GM13976 (cell line): ENCODE results near the gene TAP2.

ENCODE experiments used
- DNase-seq: peaks from one replicate; pipeline ENCODE4 v3.0.0; 2012; ENCODE audit warnings: low spot score
- in situ Hi-C: fragments of 300-500 bp; cut with MboI; formaldehyde crosslinking; loops from one replicate; pipeline ENCODE4 v1.12.0; 2022; ENCODE audit warnings: low sequenced_read_pairs, mixed read lengths, inconsistent platforms; ENCODE audit not compliant: unreplicated experiment
- TF ChIP-seq, protein P1 (sequence below): IDR thresholded peaks from 2 replicates; pipeline ENCODE4 v1.5.1; 2012; ENCODE audit warnings: borderline replicate concordance, mild to moderate bottlenecking; ENCODE audit not compliant: insufficient read depth; ENCODE audit errors: extremely low read depth, missing control alignments, control extremely low read depth

The TAP2 gene

GRCh38 chr6:32833664-32834063 lies 4.9 kb downstream of the TAP2 start:
- TF ChIP-seq, protein P1, sequence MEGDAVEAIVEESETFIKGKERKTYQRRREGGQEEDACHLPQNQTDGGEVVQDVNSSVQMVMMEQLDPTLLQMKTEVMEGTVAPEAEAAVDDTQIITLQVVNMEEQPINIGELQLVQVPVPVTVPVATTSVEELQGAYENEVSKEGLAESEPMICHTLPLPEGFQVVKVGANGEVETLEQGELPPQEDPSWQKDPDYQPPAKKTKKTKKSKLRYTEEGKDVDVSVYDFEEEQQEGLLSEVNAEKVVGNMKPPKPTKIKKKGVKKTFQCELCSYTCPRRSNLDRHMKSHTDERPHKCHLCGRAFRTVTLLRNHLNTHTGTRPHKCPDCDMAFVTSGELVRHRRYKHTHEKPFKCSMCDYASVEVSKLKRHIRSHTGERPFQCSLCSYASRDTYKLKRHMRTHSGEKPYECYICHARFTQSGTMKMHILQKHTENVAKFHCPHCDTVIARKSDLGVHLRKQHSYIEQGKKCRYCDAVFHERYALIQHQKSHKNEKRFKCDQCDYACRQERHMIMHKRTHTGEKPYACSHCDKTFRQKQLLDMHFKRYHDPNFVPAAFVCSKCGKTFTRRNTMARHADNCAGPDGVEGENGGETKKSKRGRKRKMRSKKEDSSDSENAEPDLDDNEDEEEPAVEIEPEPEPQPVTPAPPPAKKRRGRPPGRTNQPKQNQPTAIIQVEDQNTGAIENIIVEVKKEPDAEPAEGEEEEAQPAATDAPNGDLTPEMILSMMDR, result no peak
- no peak for DNase-seq
- in situ Hi-C loops, result no loop called here

DNA sequence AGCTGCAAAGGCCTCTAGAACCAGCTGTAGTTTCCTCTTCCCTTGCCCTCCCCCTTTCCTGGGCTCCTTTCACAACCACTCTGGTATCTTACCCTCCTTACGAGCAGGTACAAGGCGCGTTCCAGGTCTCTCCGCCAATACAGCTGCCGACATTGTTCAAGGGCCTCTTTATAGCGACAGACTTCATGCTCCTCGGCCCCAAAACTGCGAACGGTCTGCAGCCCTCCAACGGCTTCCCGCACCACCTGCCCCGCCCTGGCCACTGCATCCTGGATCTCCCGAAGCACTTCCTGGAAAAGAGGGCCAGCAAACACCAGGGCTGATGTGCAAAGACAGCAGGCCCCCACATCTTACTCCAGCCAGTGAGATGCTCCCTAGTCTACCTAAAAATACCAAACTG lies 6.0 kb downstream of the TAP2 start:
- TF ChIP-seq, protein P1, result no peak
- no peak for DNase-seq
- in situ Hi-C loops, result no loop called here

DNA sequence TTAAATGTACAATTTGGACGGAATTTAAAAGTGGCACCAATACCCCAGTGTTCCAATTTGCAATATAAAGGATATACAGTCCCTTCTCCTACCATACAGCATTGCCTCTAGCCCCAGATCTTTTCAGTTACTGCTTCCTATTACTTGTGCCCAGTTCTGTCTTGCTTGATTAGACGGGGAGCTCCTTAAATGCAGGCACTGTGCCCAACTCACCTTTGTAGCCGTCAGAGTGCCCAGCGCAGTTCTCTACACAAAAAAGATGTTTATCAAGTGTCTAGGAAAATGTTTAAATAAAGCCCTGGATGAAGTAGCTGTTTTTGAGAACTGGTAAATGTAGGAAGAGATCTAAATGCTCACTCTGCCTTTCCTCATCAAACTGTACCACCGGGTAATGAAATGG lies 7.6 kb downstream of the TAP2 start:
- DNase-seq, result no peak
- TF ChIP-seq, protein P1, result no peak
- in situ Hi-C loops, result no loop called here

GRCh38 chr6:32830017-32830416 lies 8.5 kb downstream of the TAP2 start:
- DNase-seq, result no peak
- TF ChIP-seq, protein P1, result no peak
- in situ Hi-C loops, result no loop called here

GRCh38 chr6:32829495-32829894 lies 9.0 kb downstream of the TAP2 start:
- no peak for DNase-seq
- TF ChIP-seq, protein P1, result no peak
- in situ Hi-C loops, result no loop called here

DNA sequence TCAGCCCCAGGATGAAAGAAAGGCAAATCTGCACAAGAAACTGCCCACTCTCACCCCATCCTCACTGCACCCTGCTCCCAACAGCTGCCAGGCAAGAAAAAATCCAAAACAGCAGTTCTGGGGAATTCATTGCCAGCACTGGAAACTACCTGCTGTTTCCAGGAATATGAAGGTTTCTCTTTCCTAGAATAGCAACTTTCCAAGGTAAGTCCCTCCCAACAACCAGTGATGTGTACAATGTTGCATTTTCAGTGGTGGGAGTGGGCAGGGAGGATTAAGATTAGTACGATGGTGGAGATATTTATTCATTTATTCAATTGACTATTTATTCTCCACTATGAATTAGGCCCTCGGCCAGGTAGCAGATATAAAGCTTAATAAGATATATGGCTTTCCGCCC lies 11.5 kb downstream of the TAP2 start:
- TF ChIP-seq, protein P1, result no peak
- no peak for DNase-seq
- in situ Hi-C loops, result no loop called here

- TF ChIP-seq, protein P1, result no peak
- no peak for DNase-seq
- in situ Hi-C loops, result no loop called here
These were observed 12.6 kb downstream of the TAP2 start for GRCh38 chr6:32825966-32826365.
